K562 (cell line): ENCODE results near the gene HMGN5. TPM values are rescaled to one million over a fixed set of nuclear protein-coding genes. Genes with fewer than 3 reads are reported as not detected.
A peak's percentile ranks its signal among the peaks of the same experiment; 100 is the strongest.

ENCODE experiments used
- CBFA2T3 ChIP-seq: fragments of 450-650 bp; IDR thresholded peaks from 2 replicates; pipeline ENCODE4 v1.6.1; 2017
- HINFP ChIP-seq: fragments of 450-650 bp; conservative IDR thresholded peaks from 2 replicates; pipeline ENCODE4 v1.6.1; 2016; ENCODE audit warnings: missing genetic modification characterization, low read depth, mild to moderate bottlenecking, control low read depth, missing compliant biosample characterization
- HOXB6 ChIP-seq: fragments of 250-450 bp; sonication (Bioruptor Pico); IDR thresholded peaks from 2 replicates; pipeline ENCODE4 v1.5.1; 2022; ENCODE audit warnings: mild to moderate bottlenecking, borderline replicate concordance
- POLR2AphosphoS2 ChIP-seq: IDR thresholded peaks from 2 replicates; pipeline ENCODE4 v1.6.1; 2012; ENCODE audit warnings: low read length, improper control_type of control experiment
- SIRT6 ChIP-seq: IDR thresholded peaks from one replicate; pipeline ENCODE4 v1.6.1; 2012; ENCODE audit warnings: low read depth, mild to moderate bottlenecking, control low read depth, inconsistent platforms, low read length, moderate library complexity
- SMARCA5 ChIP-seq: fragments of 450-650 bp; IDR thresholded peaks from 2 replicates; pipeline ENCODE4 v1.6.1; 2016
- SREBF1 ChIP-seq: fragments of 150-350 bp; IDR thresholded peaks from 2 replicates; pipeline ENCODE4 v1.6.1; 2014; ENCODE audit warnings: antibody characterized with exemption, low read depth, low read length, borderline replicate concordance
- ZFPM2 ChIP-seq: fragments of 250-450 bp; sonication (Bioruptor Pico); IDR thresholded peaks from 2 replicates; pipeline ENCODE4 v1.5.1; 2022; ENCODE audit warnings: mild to moderate bottlenecking
- ZNF143 ChIP-seq: sonication (generic); formaldehyde crosslinking; IDR thresholded peaks from 2 replicates; pipeline ENCODE4 v1.9.0; 2022; ENCODE audit warnings: mild to moderate bottlenecking, missing genetic modification reagents
- ZNF24 ChIP-seq: fragments of 450-650 bp; IDR thresholded peaks from 2 replicates; pipeline ENCODE4 v1.6.1; 2016
- ZNF384 ChIP-seq: IDR thresholded peaks from 2 replicates; pipeline ENCODE4 v1.6.1; 2012; ENCODE audit warnings: low read depth, low read length, improper control_type of control experiment
- polyA plus RNA-seq, 8 experiments: library from polyadenylated mRNA; depleted of rRNA in 4 of 8; stranded (reverse) in 5 of 8; unstranded in 3 of 8; fragments of >200 nt; fragmentation: Nextera tagmentation in 2 of 8; fragmentation: Illumina TruSeq in 1 of 8; extraction: Ambion mirVana in 2 of 8; extraction: Trizol in 1 of 8; gene quantifications; 2 replicates each; pipeline versions ENCODE4 v1.2.1 to v1.2.3, GENCODE V29; 2011 to 2014; ENCODE audit warnings: inconsistent platforms in 1 of 8, missing spikeins in 1 of 8
- total RNA-seq, 7 experiments: library from RNA; depleted of rRNA in 6 of 7; stranded (reverse); fragments of >200 nt in 6 of 7; fragmentation: Illumina TruSeq in 2 of 7; extraction: Trizol in 2 of 7; gene quantifications; 2 replicates each; pipeline versions ENCODE4 v1.2.1 to v1.2.3, GENCODE V29; 2011 to 2021; ENCODE audit warnings: low replicate concordance in 1 of 7
- TF ChIP-seq, protein P1 (sequence below), 3 experiments: IDR thresholded peaks in 2 of 3; conservative IDR thresholded peaks in 1 of 3; 2 replicates each; pipeline ENCODE4 v1.5.1; 2011 to 2012; ENCODE audit warnings: low read length in 3 of 3, mild to moderate bottlenecking in 3 of 3, control low read depth in 2 of 3, improper control_type of control experiment in 1 of 3, inconsistent platforms in 1 of 3, low read depth in 1 of 3, mixed read lengths in 1 of 3, moderate library complexity in 1 of 3; ENCODE audit not compliant: insufficient read depth in 2 of 3

The HMGN5 gene
- total and polyA plus RNA-seq, 9 of the 15 experiments (the other 6 are each of a cell fraction or from before 2014, with no cell fraction given): 2.5 to 56.1 (median 7.0) TPM

DNA sequence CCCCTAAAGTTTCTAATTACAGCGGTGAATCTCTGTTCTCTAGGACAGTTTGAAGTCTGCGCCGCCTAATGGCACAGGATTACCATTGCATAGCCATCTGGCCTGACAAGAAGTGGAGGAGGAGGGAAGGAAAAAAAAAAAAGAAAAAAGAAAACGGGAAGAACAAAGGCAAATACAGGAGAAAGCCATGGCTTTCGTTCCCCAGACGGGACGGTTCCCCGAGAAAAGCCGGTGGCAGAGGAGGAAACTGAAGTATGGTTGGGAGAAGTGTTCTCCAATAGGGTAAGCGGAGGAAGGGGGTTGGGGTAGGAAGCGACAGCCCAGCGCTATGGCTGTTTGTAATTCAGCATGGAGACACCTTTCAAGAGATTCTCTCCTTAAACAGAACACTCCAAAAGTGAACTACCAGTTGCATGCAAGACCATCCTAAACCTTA, 80.8 kb downstream of the HMGN5 start (continued):
- TF ChIP-seq SREBF1 (no peak), ZNF143 (CRISPR knock-in tag) (no peak), ZFPM2 (CRISPR knock-in tag) (no peak), SIRT6 (no peak), ZNF384 (peak; percentile 59), HOXB6 (no peak), POLR2AphosphoS2 (no peak), ZNF24 (no peak), SMARCA5 (no peak), HINFP (tag) (no peak), CBFA2T3 (no peak)
- TF ChIP-seq, protein P1, sequence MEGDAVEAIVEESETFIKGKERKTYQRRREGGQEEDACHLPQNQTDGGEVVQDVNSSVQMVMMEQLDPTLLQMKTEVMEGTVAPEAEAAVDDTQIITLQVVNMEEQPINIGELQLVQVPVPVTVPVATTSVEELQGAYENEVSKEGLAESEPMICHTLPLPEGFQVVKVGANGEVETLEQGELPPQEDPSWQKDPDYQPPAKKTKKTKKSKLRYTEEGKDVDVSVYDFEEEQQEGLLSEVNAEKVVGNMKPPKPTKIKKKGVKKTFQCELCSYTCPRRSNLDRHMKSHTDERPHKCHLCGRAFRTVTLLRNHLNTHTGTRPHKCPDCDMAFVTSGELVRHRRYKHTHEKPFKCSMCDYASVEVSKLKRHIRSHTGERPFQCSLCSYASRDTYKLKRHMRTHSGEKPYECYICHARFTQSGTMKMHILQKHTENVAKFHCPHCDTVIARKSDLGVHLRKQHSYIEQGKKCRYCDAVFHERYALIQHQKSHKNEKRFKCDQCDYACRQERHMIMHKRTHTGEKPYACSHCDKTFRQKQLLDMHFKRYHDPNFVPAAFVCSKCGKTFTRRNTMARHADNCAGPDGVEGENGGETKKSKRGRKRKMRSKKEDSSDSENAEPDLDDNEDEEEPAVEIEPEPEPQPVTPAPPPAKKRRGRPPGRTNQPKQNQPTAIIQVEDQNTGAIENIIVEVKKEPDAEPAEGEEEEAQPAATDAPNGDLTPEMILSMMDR (IDR thresholded peaks at IDR 0.05 in 2 of 3, conservative IDR thresholded peaks at IDR 0.05 in 1 of 3; ENCODE audit: insufficient read depth in 2 of 3, low read depth in 1 of 3, low read length in 3 of 3): peak; percentile 40 to 54 (median 49); a peak in 5 of 6 replicates
